ENCODE results near the gene AKAP10.
"Not testable (repeated sequence)": the region's sequence is repeated elsewhere in the genome, so short reads cannot be mapped to it uniquely, and the experiment has no call there.

AKAP10 gene

DNA sequence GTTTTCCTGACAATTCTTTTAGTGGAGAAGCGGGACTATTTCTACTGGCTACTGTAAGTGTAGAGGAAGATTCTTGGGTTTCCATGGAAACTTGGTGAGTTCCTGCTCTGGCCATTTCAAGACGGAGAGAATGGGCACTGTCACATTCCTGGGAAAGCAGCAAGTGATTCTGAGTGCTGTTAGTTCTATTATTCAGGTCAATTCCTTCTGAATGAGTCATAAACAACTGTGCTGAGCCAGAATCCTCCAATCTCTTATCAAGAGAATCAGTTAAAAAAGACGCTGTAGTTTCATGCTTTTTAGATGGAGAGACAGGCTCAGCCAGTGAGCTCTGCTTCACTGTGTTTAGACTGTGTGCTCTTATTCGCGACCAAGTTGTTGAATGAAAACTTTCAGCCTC lies 19.6 kb downstream of the AKAP10 start:
- H3K27me3 ChIP-seq (ENCODE audit: low read depth, low read length) = no peaks in the 10 kb centered on the region
- H3K4me1 ChIP-seq (ENCODE audit: low read length) = no peaks in the 10 kb centered on the region
- H3K36me3 ChIP-seq (replicated peaks; ENCODE audit: low read depth, low read length) = no peaks in the 10 kb centered on the region
- no peaks in the 10 kb centered on the region for H3K9me3 ChIP-seq (ENCODE audit: insufficient read depth, low read length)
- H3K79me2 ChIP-seq (ENCODE audit: low read length) = peaks cover 16% of the 10 kb centered on the region
- no peak overlapping the region for H2AFZ ChIP-seq (ENCODE audit: low read depth, low read length)
- TF ChIP-seq EZH2phosphoT487 (IDR thresholded peaks at IDR 0.05; ENCODE audit: low read depth) (no peak), CTCF (IDR thresholded peaks at IDR 0.05; ENCODE audit: low read depth, low read length) (no peak)
- H3K4me2 ChIP-seq (ENCODE audit: low read length) = no peak overlapping the region
- H3K4me3 ChIP-seq (ENCODE audit: low read length) = no peak overlapping the region
- no peaks in the 10 kb centered on the region for H4K20me1 ChIP-seq (ENCODE audit: insufficient read depth, low read length)
- no peak overlapping the region for H3K27ac ChIP-seq (ENCODE audit: low read length)
- H3K9ac ChIP-seq (ENCODE audit: low read length) = no peak overlapping the region

DNA sequence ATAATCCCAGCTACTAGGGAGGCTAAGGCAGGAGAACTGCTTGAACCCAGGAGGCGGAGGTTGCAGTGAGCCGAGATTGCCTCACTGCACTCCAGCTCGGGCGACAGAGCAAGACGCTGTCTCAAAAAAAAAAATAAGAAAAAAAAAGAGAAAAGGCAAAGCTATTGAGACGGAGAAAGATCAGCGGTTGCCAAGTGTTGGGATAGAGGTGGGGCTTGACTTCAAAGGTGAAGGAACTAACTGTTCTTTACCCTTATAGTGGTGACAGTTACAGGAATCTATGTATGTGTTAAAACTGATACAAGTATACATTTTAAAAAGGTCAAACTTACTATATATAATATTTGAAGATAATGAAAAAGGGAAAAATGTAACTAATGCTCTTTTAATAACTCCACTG lies 22.5 kb downstream of the AKAP10 start:
- H3K9me3 ChIP-seq (ENCODE audit: insufficient read depth, low read length) = no peaks in the 10 kb centered on the region
- no peaks in the 10 kb centered on the region for H3K4me1 ChIP-seq (ENCODE audit: low read length)
- H4K20me1 ChIP-seq (ENCODE audit: insufficient read depth, low read length) = no peaks in the 10 kb centered on the region
- H2AFZ ChIP-seq (ENCODE audit: low read depth, low read length) = no peak overlapping the region
- no peak overlapping the region for H3K4me2 ChIP-seq (ENCODE audit: low read length)
- no peak overlapping the region for H3K4me3 ChIP-seq (ENCODE audit: low read length)
- no peak overlapping the region for H3K27ac ChIP-seq (ENCODE audit: low read length)
- peaks cover 21% of the 10 kb centered on the region for H3K79me2 ChIP-seq (ENCODE audit: low read length)
- TF ChIP-seq EZH2phosphoT487 (IDR thresholded peaks at IDR 0.05; ENCODE audit: low read depth) (no peak), CTCF (IDR thresholded peaks at IDR 0.05; ENCODE audit: low read depth, low read length) (no peak)
- H3K36me3 ChIP-seq (replicated peaks; ENCODE audit: low read depth, low read length) = no peaks in the 10 kb centered on the region
- no peaks in the 10 kb centered on the region for H3K27me3 ChIP-seq (ENCODE audit: low read depth, low read length)
- H3K9ac ChIP-seq (ENCODE audit: low read length) = no peak overlapping the region

GRCh38 chr17:19951411-19951810 lies 26.2 kb downstream of the AKAP10 start:
- H3K9ac ChIP-seq (ENCODE audit: low read length); H3K9me3 ChIP-seq (ENCODE audit: insufficient read depth, low read length); H3K27ac ChIP-seq (ENCODE audit: low read length); H3K4me2 ChIP-seq (ENCODE audit: low read length); H3K27me3 ChIP-seq (ENCODE audit: low read depth, low read length); H3K4me1 ChIP-seq (ENCODE audit: low read length); H2AFZ ChIP-seq (ENCODE audit: low read depth, low read length); H3K36me3 ChIP-seq (replicated peaks; ENCODE audit: low read depth, low read length); H4K20me1 ChIP-seq (ENCODE audit: insufficient read depth, low read length); H3K4me3 ChIP-seq (ENCODE audit: low read length): not testable (repeated sequence)
- peaks cover 30% of the 10 kb centered on the region for H3K79me2 ChIP-seq (ENCODE audit: low read length)

GRCh38 chr17:19950624-19951195 lies 26.9 kb downstream of the AKAP10 start:
- H3K27ac ChIP-seq (ENCODE audit: low read length); H3K9ac ChIP-seq (ENCODE audit: low read length); H3K4me3 ChIP-seq (ENCODE audit: low read length); H3K4me2 ChIP-seq (ENCODE audit: low read length); H3K36me3 ChIP-seq (replicated peaks; ENCODE audit: low read depth, low read length); H3K27me3 ChIP-seq (ENCODE audit: low read depth, low read length); H4K20me1 ChIP-seq (ENCODE audit: insufficient read depth, low read length); H2AFZ ChIP-seq (ENCODE audit: low read depth, low read length); H3K4me1 ChIP-seq (ENCODE audit: low read length); H3K9me3 ChIP-seq (ENCODE audit: insufficient read depth, low read length): not testable (repeated sequence)
- peaks cover 26% of the 10 kb centered on the region for H3K79me2 ChIP-seq (ENCODE audit: low read length)

GRCh38 chr17:19948116-19948943 lies 29.3 kb downstream of the AKAP10 start:
- H3K9me3 ChIP-seq (ENCODE audit: insufficient read depth, low read length) = no peaks in the 10 kb centered on the region
- no peaks in the 10 kb centered on the region for H3K27me3 ChIP-seq (ENCODE audit: low read depth, low read length)
- H3K79me2 ChIP-seq (ENCODE audit: low read length) = peaks cover 17% of the 10 kb centered on the region
- H3K27ac ChIP-seq (ENCODE audit: low read length) = no peak overlapping the region
- TF ChIP-seq EZH2phosphoT487 (IDR thresholded peaks at IDR 0.05; ENCODE audit: low read depth) (no peak), CTCF (IDR thresholded peaks at IDR 0.05; ENCODE audit: low read depth, low read length) (no peak)
- H3K36me3 ChIP-seq (replicated peaks; ENCODE audit: low read depth, low read length) = no peaks in the 10 kb centered on the region
- H3K4me2 ChIP-seq (ENCODE audit: low read length) = no peak overlapping the region
- H4K20me1 ChIP-seq (ENCODE audit: insufficient read depth, low read length) = no peaks in the 10 kb centered on the region
- no peak overlapping the region for H3K9ac ChIP-seq (ENCODE audit: low read length)
- no peak overlapping the region for H3K4me3 ChIP-seq (ENCODE audit: low read length)
- no peaks in the 10 kb centered on the region for H3K4me1 ChIP-seq (ENCODE audit: low read length)
- no peak overlapping the region for H2AFZ ChIP-seq (ENCODE audit: low read depth, low read length)
